Measurements from ENCODE around the gene RGPD3.
"Not testable (repeated sequence)": the region's sequence is repeated elsewhere in the genome, so short reads cannot be mapped to it uniquely, and the experiment has no call there.

Gene RGPD3

DNA sequence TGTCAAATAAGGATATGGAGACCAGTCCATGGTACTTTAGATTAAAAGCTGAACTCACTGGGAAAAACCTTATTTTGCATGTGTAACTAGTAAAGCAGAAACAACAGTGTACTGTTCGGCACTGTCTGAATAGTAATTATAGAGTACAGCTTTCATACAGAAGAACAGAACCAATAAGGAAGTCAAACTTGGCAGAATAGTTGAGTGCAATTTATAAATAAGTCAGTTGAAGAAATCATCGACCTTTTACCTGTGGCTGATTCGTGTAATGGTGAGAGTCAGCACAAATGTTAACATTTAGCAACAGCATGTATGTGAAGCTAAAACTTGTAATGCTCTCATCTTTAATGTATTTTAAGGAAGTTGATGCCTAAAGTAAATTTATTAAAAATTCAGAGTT is 99.0 kb downstream of the RGPD3 start:
- DNase-seq (ENCODE audit: low read depth); H3K4me3 ChIP-seq (replicated peaks; ENCODE audit: low read depth, low read length): not testable (repeated sequence)

DNA sequence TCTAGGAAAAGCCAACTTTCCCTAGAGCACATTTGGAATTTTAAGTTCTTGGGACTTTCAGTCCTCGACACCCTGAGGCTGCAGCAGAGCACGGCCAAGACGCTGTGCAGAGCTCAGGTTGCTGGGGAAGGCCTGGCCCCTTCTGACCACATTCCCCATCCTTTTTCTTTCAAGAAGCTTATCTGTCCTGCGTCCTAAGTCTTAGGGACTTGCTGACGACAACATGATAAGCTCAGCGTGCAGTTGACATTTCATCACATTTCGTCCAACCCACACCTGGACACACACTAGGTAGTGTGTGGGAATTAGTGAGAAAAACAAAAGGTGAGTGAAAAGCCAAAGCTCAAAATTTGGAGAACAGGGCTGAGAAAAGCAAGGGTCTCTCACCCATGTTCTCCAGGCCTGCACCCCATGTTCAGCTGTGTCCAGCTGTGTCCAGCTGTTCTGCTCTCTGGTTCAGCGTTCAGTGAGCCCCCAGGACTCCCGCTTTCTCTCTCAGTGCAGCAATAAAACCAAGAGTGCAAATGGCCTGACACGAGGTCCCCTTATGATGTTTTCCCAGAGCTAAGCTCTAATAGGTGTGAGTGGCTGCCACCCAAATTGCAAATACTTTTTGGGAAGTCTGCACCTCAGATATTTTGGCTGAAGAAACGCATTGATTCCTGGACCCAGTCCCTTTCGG is 101.9 kb downstream of the RGPD3 start:
- H3K4me3 ChIP-seq (replicated peaks; ENCODE audit: low read depth, low read length) = no peak overlapping the region
- no peak for DNase-seq (ENCODE audit: low read depth)
- TF ChIP-seq, protein P1, sequence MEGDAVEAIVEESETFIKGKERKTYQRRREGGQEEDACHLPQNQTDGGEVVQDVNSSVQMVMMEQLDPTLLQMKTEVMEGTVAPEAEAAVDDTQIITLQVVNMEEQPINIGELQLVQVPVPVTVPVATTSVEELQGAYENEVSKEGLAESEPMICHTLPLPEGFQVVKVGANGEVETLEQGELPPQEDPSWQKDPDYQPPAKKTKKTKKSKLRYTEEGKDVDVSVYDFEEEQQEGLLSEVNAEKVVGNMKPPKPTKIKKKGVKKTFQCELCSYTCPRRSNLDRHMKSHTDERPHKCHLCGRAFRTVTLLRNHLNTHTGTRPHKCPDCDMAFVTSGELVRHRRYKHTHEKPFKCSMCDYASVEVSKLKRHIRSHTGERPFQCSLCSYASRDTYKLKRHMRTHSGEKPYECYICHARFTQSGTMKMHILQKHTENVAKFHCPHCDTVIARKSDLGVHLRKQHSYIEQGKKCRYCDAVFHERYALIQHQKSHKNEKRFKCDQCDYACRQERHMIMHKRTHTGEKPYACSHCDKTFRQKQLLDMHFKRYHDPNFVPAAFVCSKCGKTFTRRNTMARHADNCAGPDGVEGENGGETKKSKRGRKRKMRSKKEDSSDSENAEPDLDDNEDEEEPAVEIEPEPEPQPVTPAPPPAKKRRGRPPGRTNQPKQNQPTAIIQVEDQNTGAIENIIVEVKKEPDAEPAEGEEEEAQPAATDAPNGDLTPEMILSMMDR (IDR thresholded peaks at IDR 0.05; ENCODE audit: low read length, missing control alignments) = no peak

DNA sequence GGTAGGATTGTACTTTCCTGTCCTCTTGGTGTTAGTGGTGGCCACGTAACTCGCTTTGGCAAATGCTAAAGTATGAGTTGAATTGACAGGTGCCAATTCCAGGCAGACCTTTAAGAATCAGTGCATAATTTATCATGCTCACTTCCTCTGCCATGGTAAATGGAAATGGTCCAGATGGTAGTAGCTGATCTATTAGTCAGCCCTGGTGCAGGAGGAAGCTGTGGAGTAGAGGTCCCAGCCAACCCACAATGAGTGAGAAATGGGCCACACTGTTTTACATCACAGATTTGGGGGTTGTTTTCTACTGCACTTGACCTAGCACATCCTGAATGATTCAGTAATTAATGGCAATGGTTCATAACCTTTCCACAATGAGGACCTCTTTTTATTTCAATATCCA is 104.4 kb downstream of the RGPD3 start:
- DNase-seq (ENCODE audit: low read depth) = no peak
- no peak overlapping the region for H3K4me3 ChIP-seq (replicated peaks; ENCODE audit: low read depth, low read length)
- TF ChIP-seq, protein P1 (IDR thresholded peaks at IDR 0.05; ENCODE audit: low read length, missing control alignments) = no peak

DNA sequence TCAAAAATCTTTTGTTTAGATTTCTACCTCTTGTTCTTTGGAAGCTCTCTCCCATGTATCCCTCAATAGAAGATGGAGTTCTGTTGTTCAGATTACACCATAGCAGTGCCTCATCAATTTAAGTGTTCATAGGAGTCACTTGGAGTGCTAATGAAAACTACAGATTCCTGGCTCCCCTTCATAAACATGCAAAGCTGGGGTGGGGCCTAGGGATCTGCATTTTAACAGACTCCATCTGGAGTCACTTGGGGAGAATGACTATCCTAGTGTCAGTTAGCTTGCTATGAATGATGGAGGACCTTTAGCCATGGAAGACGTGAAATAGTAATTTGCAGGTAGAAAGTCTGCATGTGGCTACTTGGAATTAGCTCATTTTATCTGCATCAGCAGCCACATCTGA is 105.4 kb downstream of the RGPD3 start:
- no peak for DNase-seq (ENCODE audit: low read depth)
- no peak overlapping the region for H3K4me3 ChIP-seq (replicated peaks; ENCODE audit: low read depth, low read length)
- TF ChIP-seq, protein P1 (IDR thresholded peaks at IDR 0.05; ENCODE audit: low read length, missing control alignments) = no peak

DNA sequence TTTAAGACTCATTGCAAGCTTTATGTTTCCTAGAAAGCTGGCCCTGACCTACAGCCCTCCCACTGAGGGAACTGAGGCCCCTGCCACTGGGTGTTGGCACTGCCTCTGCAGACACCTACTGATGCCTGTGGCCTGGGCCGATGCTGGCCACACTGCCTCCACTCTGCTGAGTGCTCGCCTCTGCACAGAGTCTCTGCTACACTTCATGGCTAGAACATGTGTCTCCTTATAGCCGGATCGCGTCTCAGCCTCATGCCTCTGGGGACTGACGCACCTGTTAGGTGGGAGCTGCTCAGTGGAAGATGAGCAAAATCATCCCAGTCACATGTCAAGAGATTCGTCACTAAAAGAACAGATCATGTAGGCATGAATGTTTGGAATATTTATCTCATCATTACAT is 108.7 kb downstream of the RGPD3 start:
- H3K4me3 ChIP-seq (replicated peaks; ENCODE audit: low read depth, low read length) = no peak overlapping the region
- TF ChIP-seq, protein P1 (IDR thresholded peaks at IDR 0.05; ENCODE audit: low read length, missing control alignments) = no peak
- DNase-seq (ENCODE audit: low read depth) = no peak

DNA sequence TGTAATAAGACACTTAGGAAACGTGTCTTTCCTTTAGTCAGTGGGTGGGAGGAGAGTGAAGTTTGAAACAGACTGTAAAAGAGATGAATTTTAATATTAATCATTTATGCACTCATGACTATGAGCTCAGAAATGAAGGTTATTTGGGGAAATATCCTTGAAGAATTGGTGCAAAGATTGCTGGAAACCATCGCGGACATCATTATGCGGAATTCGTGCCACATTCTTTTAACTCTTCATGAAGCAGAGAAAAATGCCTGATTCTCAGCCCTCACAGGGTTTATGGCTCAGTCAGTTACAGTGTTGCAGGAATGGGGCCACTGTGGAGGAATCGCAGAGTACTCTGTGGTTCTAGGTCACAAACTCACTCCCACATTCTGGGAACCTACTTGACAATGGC is 109.7 kb downstream of the RGPD3 start:
- TF ChIP-seq, protein P1 (IDR thresholded peaks at IDR 0.05; ENCODE audit: low read length, missing control alignments) = no peak
- no peak for DNase-seq (ENCODE audit: low read depth)
- H3K4me3 ChIP-seq (replicated peaks; ENCODE audit: low read depth, low read length) = no peak overlapping the region

DNA sequence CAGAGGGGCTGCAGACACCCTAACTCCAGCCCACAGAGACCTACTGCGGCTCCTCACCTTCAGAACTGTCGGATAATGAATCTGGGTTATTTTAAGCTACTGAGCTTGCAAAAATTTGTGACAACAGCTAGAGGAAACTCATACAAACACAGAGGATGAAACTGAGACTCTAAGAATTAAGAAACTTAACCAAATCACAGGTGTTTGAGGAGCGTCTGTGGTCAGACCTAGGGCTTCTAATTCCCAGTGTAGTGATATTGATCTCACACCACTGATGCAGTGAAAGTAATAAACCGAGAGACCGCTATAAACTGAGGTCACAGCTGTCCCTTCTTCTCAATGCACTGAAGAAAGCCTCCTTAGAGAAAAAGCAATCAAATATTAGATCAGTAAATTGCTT is 110.1 kb downstream of the RGPD3 start:
- H3K4me3 ChIP-seq (replicated peaks; ENCODE audit: low read depth, low read length) = no peak overlapping the region
- TF ChIP-seq, protein P1 (IDR thresholded peaks at IDR 0.05; ENCODE audit: low read length, missing control alignments) = no peak
- DNase-seq (ENCODE audit: low read depth) = no peak

Measured in fibroblast of pulmonary artery (primary cell).